Activated B cell treated with CpG ODN at 0.5 μM for 24 hours (primary cell): ENCODE measurements around the gene SOWAHD. TPM values are rescaled to one million over a fixed set of nuclear protein-coding genes. Genes with fewer than 3 reads are reported as not detected.
A peak's percentile ranks its signal among the peaks of the same experiment; 100 is the strongest.

Source experiments
- ATAC-seq: fragments of 200-7000 bp; cut with Tn5 transposase; one replicate; pipeline ENCODE4 v1.10.0; 2021; ENCODE audit warnings: low read depth, mild to moderate bottlenecking, moderate library complexity
- CTCF ChIA-PET: fragments of 350-600 bp; sonication (Branson Sonifier 250); formaldehyde crosslinking; loops from one replicate; lab custom pipeline; 2021; ENCODE audit warnings: antibody characterized with exemption; lab: Charles Lee
- POLR2A ChIA-PET: fragments of 350-600 bp; sonication (Branson Sonifier 250); formaldehyde crosslinking; loops from one replicate; lab custom pipeline; 2021; ENCODE audit warnings: antibody characterized with exemption; lab: Charles Lee
- DNase-seq: peaks from one replicate; pipeline ENCODE4 v3.0.0; 2022
- H3K27ac Mint-ChIP-seq: one replicate; pipeline ENCODE4 v1.8.0; 2020; ENCODE audit warnings: mixed read lengths
- H3K27me3 Mint-ChIP-seq: one replicate; pipeline ENCODE4 v1.8.0; 2021; ENCODE audit warnings: mixed read lengths
- H3K36me3 Mint-ChIP-seq: one replicate; pipeline ENCODE4 v1.8.0; 2021; ENCODE audit warnings: low read depth, mixed read lengths
- H3K4me1 Mint-ChIP-seq: one replicate; pipeline ENCODE4 v1.8.0; 2021; ENCODE audit warnings: mixed read lengths
- H3K4me3 Mint-ChIP-seq: one replicate; pipeline ENCODE4 v1.8.0; 2020; ENCODE audit warnings: mild to moderate bottlenecking, mixed read lengths
- H3K9me3 Mint-ChIP-seq: one replicate; pipeline ENCODE4 v1.8.0; 2020; ENCODE audit warnings: mixed read lengths
- intact Hi-C: fragments of 100-400 bp; cut with micrococcal nuclease; formaldehyde crosslinking; loops from one replicate; pipeline ENCODE4 v1.15.1; 2024
- total RNA-seq: library from RNA; stranded (reverse); gene quantifications from 2 replicates; pipeline ENCODE4 v1.2.3, GENCODE V29; 2022
- TF ChIP-seq, protein P1 (sequence below): fragments of 200-600 bp; IDR thresholded peaks from one replicate; pipeline ENCODE4 v1.8.0; 2022; ENCODE audit warnings: antibody characterized with exemption, mild to moderate bottlenecking

The SOWAHD gene, protein sequence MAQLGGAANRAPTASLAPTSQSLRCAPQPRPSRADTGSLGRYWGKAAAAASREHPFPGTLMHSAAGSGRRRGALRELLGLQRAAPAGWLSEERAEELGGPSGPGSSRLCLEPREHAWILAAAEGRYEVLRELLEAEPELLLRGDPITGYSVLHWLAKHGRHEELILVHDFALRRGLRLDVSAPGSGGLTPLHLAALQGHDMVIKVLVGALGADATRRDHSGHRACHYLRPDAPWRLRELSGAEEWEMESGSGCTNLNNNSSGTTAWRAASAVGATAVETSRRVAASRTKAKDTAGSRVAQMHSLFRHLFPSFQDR
- 9.7 and 9.9 TPM in 2 replicates for total RNA-seq

DNA sequence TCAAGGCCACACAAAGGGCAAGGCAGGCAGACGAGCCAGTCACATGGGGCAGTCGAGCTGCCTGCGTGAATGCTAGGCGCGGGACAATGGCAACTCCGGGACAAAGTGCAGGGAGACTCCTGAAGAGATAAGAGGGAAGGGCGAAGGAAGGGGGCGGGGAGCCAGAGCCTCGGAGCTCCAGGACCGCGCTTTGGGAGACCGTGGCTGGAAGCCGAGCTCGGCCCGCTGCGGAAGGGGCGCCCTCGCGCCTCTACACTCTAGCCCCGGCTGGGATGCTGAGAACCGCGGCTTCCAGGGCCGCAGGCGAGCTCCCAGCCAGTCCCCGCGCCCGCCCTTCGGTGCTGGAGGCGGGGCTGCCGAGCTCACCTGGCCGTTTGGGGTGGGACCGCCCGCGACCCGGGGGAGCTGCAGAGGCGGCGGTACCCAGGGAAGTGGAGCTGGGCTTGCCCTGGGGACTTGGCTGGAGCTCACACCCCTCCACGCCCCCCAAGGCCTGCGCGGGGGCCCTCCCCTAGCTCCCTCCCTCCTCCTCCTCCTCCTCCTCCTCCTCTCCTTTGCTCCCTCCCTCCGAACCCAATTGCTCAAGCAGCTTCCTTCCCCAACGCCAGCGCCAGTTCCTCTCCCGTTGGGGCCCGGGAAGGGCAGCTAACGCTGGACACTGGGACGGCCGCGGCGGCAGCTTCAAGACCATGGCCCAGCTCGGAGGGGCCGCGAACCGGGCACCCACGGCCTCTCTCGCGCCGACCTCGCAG lies at the start of gene SOWAHD:
Gene SOWAHD, plus strand, starts transcription at position 610 of the 752 bp plus-strand sequence. Its CDS starts 80 bp downstream, at position 690.
- Mint-ChIP-seq H3K27me3 (no peaks in the 10 kb centered on the region), H3K4me3 (peak within 1 kb of the TSS; percentile 82), H3K9me3 (no peaks in the 10 kb centered on the region), H3K36me3 (no peaks in the 10 kb centered on the region), H3K4me1 (peaks cover 71% of the 10 kb centered on the region), H3K27ac (peak within 1 kb of the TSS; percentile 98)
- TF ChIP-seq, protein P1, sequence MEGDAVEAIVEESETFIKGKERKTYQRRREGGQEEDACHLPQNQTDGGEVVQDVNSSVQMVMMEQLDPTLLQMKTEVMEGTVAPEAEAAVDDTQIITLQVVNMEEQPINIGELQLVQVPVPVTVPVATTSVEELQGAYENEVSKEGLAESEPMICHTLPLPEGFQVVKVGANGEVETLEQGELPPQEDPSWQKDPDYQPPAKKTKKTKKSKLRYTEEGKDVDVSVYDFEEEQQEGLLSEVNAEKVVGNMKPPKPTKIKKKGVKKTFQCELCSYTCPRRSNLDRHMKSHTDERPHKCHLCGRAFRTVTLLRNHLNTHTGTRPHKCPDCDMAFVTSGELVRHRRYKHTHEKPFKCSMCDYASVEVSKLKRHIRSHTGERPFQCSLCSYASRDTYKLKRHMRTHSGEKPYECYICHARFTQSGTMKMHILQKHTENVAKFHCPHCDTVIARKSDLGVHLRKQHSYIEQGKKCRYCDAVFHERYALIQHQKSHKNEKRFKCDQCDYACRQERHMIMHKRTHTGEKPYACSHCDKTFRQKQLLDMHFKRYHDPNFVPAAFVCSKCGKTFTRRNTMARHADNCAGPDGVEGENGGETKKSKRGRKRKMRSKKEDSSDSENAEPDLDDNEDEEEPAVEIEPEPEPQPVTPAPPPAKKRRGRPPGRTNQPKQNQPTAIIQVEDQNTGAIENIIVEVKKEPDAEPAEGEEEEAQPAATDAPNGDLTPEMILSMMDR, result no peak
- ChIA-PET POLR2A (interaction anchor here (0.6 to 5.7 kb wide), 16 partner anchors 9 to 186 kb away, joined by 3 to 27 read pairs (median 6); partner anchors contain the start of genes NKRF, RPL39, SEPTIN6 and UBE2A), CTCF (interaction anchor here (0.9 to 2.0 kb wide), 4 partner anchors 13 to 113 kb away, joined by 3 to 6 read pairs (median 5); partner anchors contain the start of gene RPL39)
- ATAC-seq (peak; percentile 29), DNase-seq (peak; percentile 35)
- intact Hi-C loops, result no loop called here

DNA sequence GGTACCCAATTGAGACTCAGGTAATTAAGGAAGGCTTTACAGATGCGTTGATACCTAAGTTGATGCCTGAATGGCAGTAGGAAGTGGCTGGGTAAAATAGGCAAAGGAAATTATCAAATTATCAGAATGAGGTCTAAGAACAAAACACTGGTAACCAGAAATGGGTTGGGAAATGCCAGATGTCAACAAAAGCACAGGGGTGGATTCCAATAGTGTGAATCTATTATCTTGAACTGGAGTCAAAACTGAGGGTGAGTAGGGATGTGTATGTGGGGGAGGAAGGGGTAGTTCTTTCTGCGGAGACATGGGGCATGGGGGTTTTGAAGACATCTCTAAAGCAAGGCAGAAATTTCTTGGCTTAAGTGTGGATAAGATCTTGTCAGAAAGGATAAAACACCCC lies 49.5 kb upstream of the SOWAHD start:
- intact Hi-C loops, result no loop called here
- TF ChIP-seq, protein P1, result no peak
- no peaks in the 10 kb centered on the region for H3K27me3 Mint-ChIP-seq
- no peak overlapping the region for H3K4me3 Mint-ChIP-seq
- no peak for ATAC-seq
- H3K4me1 Mint-ChIP-seq, result peaks cover 2% of the 10 kb centered on the region
- ChIA-PET POLR2A (interaction anchor here (0.7 kb wide), 1 partner anchor 19 kb away, joined by 9 read pairs; no protein-coding TSS in a partner anchor), CTCF (no interaction called here)
- H3K36me3 Mint-ChIP-seq, result no peaks in the 10 kb centered on the region
- H3K9me3 Mint-ChIP-seq, result no peaks in the 10 kb centered on the region
- DNase-seq, result no peak
- no peak overlapping the region for H3K27ac Mint-ChIP-seq

DNA sequence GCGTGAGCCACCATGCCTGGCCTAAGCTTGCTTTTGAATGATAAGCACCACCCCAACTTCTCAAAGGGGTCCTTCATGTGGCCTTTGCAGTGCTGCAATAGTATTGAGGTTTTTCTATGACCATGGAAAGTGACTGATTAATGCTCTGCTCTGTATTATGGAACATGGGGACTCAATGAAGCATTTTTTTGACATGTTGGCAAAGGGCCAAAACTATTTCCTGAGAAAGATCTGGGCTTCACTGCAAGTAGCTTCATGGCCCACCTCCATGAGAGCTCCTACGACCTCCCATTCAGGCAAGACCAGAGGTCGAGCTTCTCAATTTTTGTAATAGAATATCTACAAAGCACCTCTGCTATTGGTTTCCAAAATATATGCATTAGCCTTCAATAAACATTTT lies 48.8 kb upstream of the SOWAHD start:
- H3K4me1 Mint-ChIP-seq, result no peaks in the 10 kb centered on the region
- ChIA-PET POLR2A (interaction anchor here (0.6 to 0.7 kb wide), 2 partner anchors 19 to 65 kb away, joined by 4 to 9 read pairs; no protein-coding TSS in a partner anchor), CTCF (no interaction called here)
- no peak for ATAC-seq
- intact Hi-C loops, result no loop called here
- TF ChIP-seq, protein P1, result no peak
- H3K4me3 Mint-ChIP-seq, result no peak overlapping the region
- H3K36me3 Mint-ChIP-seq, result no peaks in the 10 kb centered on the region
- DNase-seq, result no peak
- H3K27me3 Mint-ChIP-seq, result no peaks in the 10 kb centered on the region
- no peaks in the 10 kb centered on the region for H3K9me3 Mint-ChIP-seq
- no peak overlapping the region for H3K27ac Mint-ChIP-seq

DNA sequence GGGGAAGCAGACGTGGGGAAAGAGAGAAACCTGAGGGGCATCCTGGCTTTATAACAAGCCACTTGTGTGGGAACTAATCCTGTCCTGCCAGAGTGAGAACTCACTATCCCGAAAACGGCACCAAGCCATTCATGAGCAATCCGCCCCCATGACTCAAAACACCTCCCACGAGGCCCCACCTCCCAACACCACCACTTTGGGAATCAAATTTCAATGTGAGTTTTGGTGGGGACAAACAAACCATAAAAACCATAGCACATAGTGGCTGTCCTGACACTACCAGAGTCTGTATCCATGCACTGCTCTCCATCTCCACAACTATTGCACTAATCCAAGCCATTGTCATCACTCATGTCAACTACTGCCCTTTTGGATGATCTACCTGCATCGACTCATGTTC lies 36.9 kb upstream of the SOWAHD start:
- intact Hi-C loops, result no loop called here
- Mint-ChIP-seq H3K27ac (no peak overlapping the region), H3K27me3 (no peaks in the 10 kb centered on the region), H3K4me3 (no peak overlapping the region), H3K9me3 (no peaks in the 10 kb centered on the region), H3K36me3 (no peaks in the 10 kb centered on the region), H3K4me1 (no peaks in the 10 kb centered on the region)
- TF ChIP-seq, protein P1, result no peak
- DNase-seq, result no peak
- no peak for ATAC-seq
- POLR2A ChIA-PET, result interaction anchor here (0.6 kb wide), 1 partner anchor 101 kb away, joined by 3 read pairs; no protein-coding TSS in a partner anchor
- CTCF ChIA-PET, result no interaction called here

DNA sequence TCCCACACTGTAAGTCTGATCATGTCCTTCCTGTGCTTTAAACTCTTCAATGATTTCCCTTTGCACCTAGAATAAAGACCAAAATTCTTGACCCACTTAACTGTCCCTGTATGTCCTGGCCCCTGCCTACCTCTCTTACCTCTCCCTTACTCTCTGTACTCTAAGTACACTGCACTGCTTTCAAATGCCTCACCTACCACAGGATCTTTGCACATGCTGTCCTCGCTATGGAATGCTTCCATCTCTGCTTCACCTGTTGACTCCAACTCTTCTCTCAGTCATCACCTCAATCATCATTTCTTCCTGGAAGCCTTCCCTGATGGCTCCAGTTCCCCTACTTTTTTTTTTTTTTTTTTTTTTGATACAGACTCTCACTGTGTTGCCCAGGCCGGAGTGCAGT lies 36.5 kb upstream of the SOWAHD start:
- TF ChIP-seq, protein P1, result no peak
- H3K27ac Mint-ChIP-seq, result no peak overlapping the region
- no peak overlapping the region for H3K4me3 Mint-ChIP-seq
- no peaks in the 10 kb centered on the region for H3K4me1 Mint-ChIP-seq
- H3K9me3 Mint-ChIP-seq, result no peaks in the 10 kb centered on the region
- no peak for ATAC-seq
- DNase-seq, result no peak
- H3K27me3 Mint-ChIP-seq, result no peaks in the 10 kb centered on the region
- no peaks in the 10 kb centered on the region for H3K36me3 Mint-ChIP-seq
- ChIA-PET POLR2A (no interaction called here), CTCF (no interaction called here)
- intact Hi-C loops, result no loop called here
